Stimulated activated CD8-positive, alpha-beta memory T cell treated with anti-CD3 and anti-CD28 coated beads, Interleukin-12 subunit alpha, Interleukin-12 subunit beta, amount 100 ng/mL, for 24 hours (primary cell): ENCODE results near the gene CEMIP.
A peak's percentile ranks its signal among the peaks of the same experiment; 100 is the strongest.
"Not testable (repeated sequence)": the region's sequence is repeated elsewhere in the genome, so short reads cannot be mapped to it uniquely, and the experiment has no call there.

ENCODE experiments used
- DNase-seq: peaks from one replicate; pipeline ENCODE4 v3.0.0-alpha.2; 2020; ENCODE audit errors: extremely low read depth

Gene CEMIP

DNA sequence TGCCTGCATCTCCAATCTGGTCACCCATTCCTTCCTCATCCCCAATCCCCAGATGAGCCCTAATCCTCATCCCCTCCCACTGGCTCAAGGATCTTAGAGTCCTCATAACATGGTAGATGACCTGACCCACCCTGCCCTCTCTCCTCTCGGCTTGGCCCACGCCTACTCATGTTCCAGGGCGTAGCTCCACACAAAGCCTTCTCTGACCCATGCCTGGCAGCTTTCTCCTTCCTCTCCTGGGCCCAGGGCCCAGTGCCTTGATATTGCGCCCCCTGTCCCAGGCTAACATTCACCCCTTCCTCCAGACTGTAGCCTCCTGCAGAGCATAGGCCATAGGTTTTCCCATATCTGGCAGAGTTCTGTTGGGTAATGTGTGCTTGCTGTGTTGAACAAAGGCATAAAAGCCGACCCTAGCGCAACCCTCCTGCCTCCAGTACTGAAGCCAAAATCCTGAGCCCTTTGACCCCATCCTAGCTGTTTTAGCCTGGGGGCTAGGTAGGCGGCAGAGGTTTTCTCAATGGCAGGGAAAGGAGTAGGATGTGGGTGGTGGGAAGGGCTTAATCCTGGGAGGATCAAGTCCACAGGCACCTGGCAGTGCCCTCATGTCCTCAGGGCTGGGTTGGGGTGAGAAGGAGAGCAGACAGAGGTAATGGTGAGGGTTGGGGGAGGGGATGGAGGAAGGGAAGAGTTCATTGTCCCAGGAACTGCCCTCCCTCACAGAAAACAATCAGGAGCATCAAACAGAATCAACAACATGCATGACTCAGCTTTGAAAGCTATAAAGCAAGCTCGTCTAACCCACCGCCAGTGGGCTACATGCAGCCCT lies 175.0 kb downstream of the CEMIP start:
- DNase-seq, result no peak

GRCh38 chr15:80955571-80956452 lies 176.6 kb downstream of the CEMIP start:
- DNase-seq, result peak; percentile 41

- DNase-seq, result no peak
These were observed 178.4 kb downstream of the CEMIP start for GRCh38 chr15:80957556-80957955.

GRCh38 chr15:80957976-80958375 lies 178.8 kb downstream of the CEMIP start:
- DNase-seq, result no peak

DNA sequence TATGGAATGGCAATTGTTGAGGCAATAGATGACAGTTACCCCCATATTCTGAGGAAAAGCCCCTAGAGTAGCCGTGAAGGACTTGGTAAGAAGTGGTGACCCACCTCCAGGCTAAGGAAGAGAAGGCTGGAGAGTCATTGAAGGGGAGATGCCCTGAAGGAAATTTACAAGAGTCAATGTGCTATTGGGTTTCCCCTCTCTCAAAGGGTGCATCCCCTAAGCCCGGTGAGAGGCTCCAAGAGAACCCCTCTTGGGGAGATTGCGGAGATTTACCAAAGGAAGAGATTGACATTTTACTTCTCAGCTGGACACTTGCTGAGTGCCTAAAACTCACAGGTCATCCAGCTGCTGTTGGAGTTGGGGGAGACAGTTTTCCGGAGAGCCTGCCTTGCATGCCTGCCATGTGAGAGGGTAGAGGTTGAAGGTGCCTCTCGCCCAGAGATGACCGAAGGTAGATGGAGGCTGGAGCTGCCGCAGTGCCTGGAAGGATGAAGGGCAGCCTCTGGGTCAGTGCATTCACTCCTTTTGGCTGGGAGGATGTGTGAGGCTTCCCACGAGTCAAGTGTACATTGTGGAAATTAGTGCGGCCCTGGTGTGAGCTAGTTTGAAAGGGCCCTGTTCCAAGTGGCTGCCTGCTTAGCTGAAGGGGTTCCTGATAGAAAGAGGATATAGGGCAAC lies 179.8 kb downstream of the CEMIP start:
- no peak for DNase-seq

DNA sequence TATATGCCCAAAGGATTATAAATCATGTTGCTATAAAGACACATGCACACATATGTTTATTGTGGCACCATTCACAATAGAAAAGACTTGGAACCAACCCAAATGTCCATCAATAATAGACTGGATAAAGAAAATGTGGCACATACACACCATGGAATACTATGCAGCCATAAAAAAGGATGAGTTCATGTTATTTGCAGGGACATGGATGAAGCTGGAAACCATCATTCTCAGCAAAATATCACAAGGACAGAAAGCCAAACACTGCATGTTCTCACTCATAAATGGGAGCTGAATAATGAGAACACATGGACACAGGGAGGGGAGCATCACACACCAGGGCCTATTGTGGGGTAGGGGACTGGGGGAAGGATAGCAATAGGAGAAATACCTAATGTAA lies 186.3 kb downstream of the CEMIP start:
- not testable (repeated sequence) for DNase-seq

DNA sequence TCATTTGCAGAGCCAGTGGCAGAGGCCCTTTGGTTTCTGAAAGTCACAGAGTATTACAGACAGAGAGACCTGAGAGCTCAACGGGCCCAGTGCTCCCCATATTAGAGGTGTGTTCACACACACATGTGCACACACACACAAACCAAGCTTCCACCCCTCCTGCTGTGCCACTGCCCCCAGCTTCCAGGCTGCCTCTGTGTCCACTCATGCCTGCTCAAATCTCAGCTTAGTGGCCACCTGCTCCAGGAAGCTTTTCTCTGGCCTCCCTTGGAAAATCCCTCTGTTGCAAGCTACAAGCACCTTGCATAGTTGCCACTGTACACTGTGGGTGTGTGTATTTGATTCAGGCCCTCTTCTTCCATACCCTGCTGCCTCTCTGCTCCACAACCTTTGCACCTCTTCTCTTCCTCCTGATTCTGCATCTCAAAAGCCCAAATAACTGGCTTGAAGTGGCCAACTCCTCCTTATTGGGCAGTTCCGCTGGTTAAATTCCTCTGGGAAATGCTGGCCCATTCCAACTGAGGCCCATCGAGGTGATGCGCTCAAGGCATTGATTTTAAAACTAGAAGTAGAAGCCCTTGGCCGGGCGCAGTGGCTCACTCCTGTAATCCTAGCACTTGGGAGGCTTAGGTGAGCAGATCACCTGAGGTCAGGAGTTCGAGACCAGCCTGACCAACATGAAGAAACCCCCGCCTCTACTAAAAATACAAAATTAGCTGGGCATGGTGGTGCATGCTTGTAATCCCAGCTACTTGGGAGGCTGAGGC lies 187.4 kb downstream of the CEMIP start:
- DNase-seq, result no peak

DNA sequence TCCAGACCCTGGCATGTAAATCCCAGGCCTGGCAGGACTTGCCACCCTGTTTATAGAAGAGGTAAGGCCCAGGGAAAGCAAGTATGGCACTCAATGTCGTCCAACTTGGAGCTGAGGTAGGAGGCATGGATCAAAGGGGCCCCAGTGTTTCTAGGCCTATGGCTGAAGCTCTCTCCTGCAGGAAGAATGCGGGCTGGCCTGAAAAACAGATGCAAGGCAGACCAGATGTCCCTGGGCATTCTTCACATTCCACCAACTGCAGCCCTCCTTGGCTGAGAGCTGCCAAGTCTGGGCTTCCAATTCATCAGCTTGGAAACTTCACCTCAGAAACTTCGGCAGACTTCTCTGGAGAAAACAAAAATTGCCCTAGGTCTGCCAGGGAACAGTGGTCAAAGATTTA lies 188.3 kb downstream of the CEMIP start:
- no peak for DNase-seq

- DNase-seq, result no peak
These were observed 188.9 kb downstream of the CEMIP start for GRCh38 chr15:80967991-80968510.

DNA sequence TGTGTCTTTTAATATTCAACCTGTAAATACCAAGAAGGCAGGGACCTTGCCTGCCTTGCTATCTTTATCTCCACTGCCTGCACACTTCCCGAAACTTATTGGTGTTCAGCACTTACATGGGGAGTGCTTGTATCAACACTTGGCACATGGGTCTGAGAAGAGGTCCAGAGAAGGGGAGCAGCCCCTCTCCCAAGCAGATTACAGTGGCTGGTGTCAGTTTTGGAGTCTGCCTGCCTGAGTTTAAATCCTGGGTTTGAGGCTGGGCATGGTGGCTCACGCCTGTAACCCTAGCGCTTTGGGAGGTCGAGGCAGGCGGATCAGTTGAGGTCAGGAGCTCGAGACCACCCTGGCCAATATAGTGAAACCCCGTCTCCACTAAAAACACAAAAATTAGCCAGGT lies 190.1 kb downstream of the CEMIP start:
- DNase-seq, result no peak

GRCh38 chr15:80970018-80970657 lies 191.0 kb downstream of the CEMIP start:
- DNase-seq, result peak; percentile 10

GRCh38 chr15:80970658-80971057 lies 191.5 kb downstream of the CEMIP start:
- no peak for DNase-seq

- DNase-seq, result no peak
These were observed 192.0 kb downstream of the CEMIP start for GRCh38 chr15:80971143-80971542.

- DNase-seq, result no peak
These were observed 193.1 kb downstream of the CEMIP start for GRCh38 chr15:80972276-80972675.

- DNase-seq, result no peak
These were observed 195.7 kb downstream of the CEMIP start for GRCh38 chr15:80974914-80975313.

DNA sequence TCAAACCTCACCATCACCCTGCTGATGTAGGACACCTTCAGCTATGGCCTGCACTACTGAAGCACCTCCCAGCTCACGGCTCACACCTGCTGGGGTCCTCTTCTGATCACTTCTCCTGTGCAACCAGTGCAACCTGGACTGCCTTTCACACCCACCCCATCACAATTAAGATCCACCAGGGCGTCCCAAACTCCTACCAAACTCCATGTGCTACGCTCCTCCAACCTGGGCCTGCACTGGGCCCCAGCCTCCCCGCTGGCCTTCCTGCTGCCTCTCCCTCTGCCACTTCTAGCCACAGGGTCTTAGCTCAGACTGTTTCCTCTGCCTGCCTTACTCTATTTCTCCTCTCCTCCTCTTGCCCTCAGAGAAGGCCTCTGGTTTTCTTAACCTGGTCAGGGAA lies 197.7 kb downstream of the CEMIP start:
- DNase-seq, result no peak

DNA sequence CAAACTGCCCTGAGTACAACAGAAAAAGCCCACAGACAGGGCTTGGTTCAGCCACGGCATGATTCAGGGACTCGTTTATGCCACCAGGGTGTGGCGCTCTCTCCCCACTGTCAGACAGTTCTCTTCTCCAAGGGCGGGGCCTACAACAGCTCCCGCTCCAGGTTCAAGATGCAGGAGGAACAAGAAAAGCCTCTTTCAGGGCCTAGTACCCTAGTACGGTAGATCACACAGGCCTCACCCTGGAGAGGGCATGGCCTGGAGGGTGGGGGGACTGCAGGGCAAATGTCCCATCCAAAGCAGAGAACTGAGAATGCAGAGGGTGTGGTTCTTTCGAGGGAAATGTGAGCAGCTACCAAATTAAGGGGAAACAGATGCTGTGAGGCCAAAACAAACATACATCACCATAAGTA lies 198.5 kb downstream of the CEMIP start:
- no peak for DNase-seq

DNA sequence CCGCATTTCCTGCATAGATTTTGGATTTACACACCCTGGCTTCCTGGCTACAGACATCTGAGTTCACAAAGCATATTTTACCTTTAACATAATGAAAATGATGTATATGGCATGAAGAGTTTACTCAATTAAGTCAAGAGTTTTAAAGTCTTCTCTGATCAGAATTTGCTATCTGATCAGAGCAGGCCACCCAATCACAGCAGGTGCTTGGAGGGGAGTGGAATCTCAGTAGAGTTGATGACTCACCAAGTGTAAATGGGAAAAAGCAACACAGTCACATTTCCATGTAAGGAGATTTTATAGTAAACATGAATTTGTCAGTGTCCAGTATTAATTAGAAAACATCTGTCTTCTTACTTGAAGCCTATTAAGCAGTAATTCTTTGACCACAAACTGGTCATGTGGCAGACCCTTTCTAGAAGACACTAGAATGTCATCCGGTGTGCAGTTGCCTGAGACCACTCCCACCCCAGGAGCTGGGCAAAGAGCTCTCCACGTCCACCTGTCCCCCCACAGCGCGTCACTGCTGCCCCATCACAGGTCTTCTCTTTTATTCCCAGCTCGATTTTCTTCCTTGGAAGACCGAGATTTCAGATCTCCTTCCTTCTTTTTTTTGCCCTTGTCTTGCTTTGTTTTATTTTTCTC lies 199.6 kb downstream of the CEMIP start:
- no peak for DNase-seq

DNA sequence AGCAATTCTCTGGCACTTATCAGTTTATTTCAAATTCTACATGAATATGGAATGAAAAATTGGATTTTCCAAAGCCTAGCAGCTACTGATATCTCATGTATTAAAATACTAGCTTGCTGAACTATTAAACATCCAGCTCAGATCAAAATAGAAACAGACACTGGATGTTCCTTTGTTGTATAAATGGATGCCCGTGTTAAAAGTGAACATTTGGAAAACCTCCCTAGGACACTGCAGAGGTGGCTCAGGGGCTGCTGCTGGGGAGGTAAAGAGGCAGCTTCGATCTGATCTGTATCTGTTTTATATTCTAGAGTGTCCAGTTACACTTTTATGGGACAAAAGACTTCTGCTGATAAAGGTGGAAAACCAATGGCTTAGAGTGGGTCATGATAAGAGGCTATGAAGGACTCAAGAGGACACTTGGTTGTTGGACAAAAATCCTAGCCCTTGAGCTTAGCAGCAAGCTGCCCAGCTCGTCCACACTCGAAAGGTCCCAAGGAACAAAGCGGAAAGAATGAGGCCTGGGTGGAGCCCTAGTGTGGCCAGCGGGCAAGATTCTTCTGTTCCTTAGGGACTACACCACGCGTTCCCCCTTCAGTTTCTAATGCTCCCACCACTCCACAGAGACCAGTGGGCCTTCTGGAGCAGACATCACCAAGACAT lies 200.5 kb downstream of the CEMIP start:
- no peak for DNase-seq

DNA sequence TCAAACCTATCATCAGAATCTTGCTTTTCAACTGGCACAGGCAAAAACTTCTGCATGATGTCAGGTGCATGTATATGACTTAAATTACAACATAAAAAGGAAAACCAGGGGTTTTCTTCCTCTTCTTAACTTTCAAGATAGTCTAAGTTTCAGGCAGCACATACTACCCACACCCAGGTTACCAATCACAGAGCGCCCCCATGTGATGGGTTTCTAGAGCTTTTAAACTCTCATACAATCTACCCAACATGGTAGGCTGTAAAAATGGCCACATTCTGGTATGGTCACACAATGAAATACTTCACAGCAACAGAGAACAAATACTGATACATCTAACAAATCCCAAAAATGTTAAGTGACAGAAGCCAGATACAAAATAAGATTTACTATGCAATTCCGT lies 203.0 kb downstream of the CEMIP start:
- no peak for DNase-seq
